GM23248 (cell line): ENCODE results near the gene GABRG3. TPM values are rescaled to one million over a fixed set of nuclear protein-coding genes. Genes with fewer than 3 reads are reported as not detected.
A peak's percentile ranks its signal among the peaks of the same experiment; 100 is the strongest.

Source experiments
- DNase-seq: peaks from one replicate; pipeline ENCODE4 v3.0.0-alpha.2; 2015
- H2AFZ ChIP-seq: fragments of 200-600 bp; sonication (generic); 2 replicates; pipeline ENCODE4 v1.6.1; 2016; ENCODE audit warnings: antibody characterized with exemption
- H3F3A ChIP-seq: fragments of 200-600 bp; sonication (generic); 2 replicates; pipeline ENCODE4 v1.6.1; 2016; ENCODE audit warnings: mild to moderate bottlenecking, antibody characterized with exemption, mixed run types; ENCODE audit not compliant: insufficient read depth
- H3K27ac ChIP-seq: fragments of 200-600 bp; sonication (generic); 2 replicates; pipeline ENCODE4 v1.5.1; 2016; ENCODE audit warnings: mild to moderate bottlenecking
- H3K27me3 ChIP-seq: fragments of 200-600 bp; sonication (generic); replicated peaks from 2 replicates; pipeline ENCODE4 v1.6.1; 2016; ENCODE audit warnings: mild to moderate bottlenecking; ENCODE audit not compliant: insufficient read depth
- H3K36me3 ChIP-seq: fragments of 200-600 bp; sonication (generic); 2 replicates; pipeline ENCODE4 v1.6.1; 2016; ENCODE audit warnings: low read depth, mild to moderate bottlenecking
- H3K4me1 ChIP-seq: fragments of 200-600 bp; sonication (generic); 2 replicates; pipeline ENCODE4 v1.6.1; 2016; ENCODE audit warnings: mild to moderate bottlenecking; ENCODE audit not compliant: insufficient read depth
- H3K4me2 ChIP-seq: fragments of 200-600 bp; sonication (generic); one replicate; pipeline ENCODE4 v1.6.1; 2016; ENCODE audit warnings: mild to moderate bottlenecking; ENCODE audit not compliant: unreplicated experiment
- H3K4me3 ChIP-seq: fragments of 200-600 bp; sonication (generic); 2 replicates; pipeline ENCODE4 v1.5.1; 2016; ENCODE audit warnings: mild to moderate bottlenecking
- H3K79me2 ChIP-seq: fragments of 200-600 bp; sonication (generic); 2 replicates; pipeline ENCODE4 v1.6.1; 2016; ENCODE audit warnings: mild to moderate bottlenecking; ENCODE audit not compliant: insufficient read depth
- H3K9ac ChIP-seq: fragments of 200-600 bp; sonication (generic); 2 replicates; pipeline ENCODE4 v1.6.1; 2016; ENCODE audit warnings: mild to moderate bottlenecking
- H3K9me2 ChIP-seq: fragments of 200-600 bp; sonication (generic); 2 replicates; pipeline ENCODE4 v1.6.1; 2016; ENCODE audit warnings: mixed run types, mild to moderate bottlenecking, moderate library complexity; ENCODE audit not compliant: insufficient read depth
- H3K9me3 ChIP-seq: fragments of 200-600 bp; sonication (generic); one replicate; pipeline ENCODE4 v1.6.1; 2017; ENCODE audit warnings: low read depth
- H4K20me1 ChIP-seq: fragments of 200-600 bp; sonication (generic); 2 replicates; pipeline ENCODE4 v1.6.0; 2016; ENCODE audit not compliant: insufficient read depth
- EZH2 ChIP-seq: fragments of 200-600 bp; sonication (generic); IDR thresholded peaks from 2 replicates; pipeline ENCODE4 v1.6.1; 2018; ENCODE audit warnings: antibody characterized with exemption, mild to moderate bottlenecking; ENCODE audit not compliant: insufficient read depth, poor library complexity, severe bottlenecking
- EZH2phosphoT487 ChIP-seq: fragments of 200-600 bp; sonication (generic); IDR thresholded peaks from 2 replicates; pipeline ENCODE4 v1.6.1; 2018; ENCODE audit warnings: antibody characterized with exemption, moderate library complexity, mild to moderate bottlenecking, low read depth; ENCODE audit not compliant: insufficient read depth
- WGBS, 2 experiments: methylation state at CpG; one replicate each; pipeline ENCODE4 v1.1.6; 2015 to 2017; ENCODE audit warnings: low lambda C conversion rate in 2 of 2, low coverage in 1 of 2; ENCODE audit errors: missing lambda C conversion rate in 2 of 2; 5-methylcytosine and 5-hydroxymethylcytosine counted together
- in situ Hi-C: fragments of 300-500 bp; cut with MboI; formaldehyde crosslinking; loops from 2 replicates; pipeline ENCODE4 v1.15.0; 2020
- polyA plus RNA-seq: library from polyadenylated mRNA; unstranded; fragments of >200 nt; fragmentation: Nextera tagmentation; extraction: Ambion mirVana; gene quantifications from 2 replicates; pipeline ENCODE4 v1.2.1, GENCODE V29; 2016
- total RNA-seq: library from RNA; depleted of rRNA; stranded (reverse); fragments of >200 nt; shearing (Covaris generic); gene quantifications from 2 replicates; pipeline ENCODE4 v1.2.3, GENCODE V29; 2014

Gene GABRG3
- total and polyA plus RNA-seq, 2 experiments from 2014 or later = not detected

- Histone ChIP-seq H3K4me2 (no peak overlapping the region), H3K36me3 (no peaks in the 10 kb centered on the region), H3K79me2 (no peaks in the 10 kb centered on the region), H3K4me3 (no peak overlapping the region), H2AFZ (no peak overlapping the region), H3K9me3 (no peaks in the 10 kb centered on the region), H3K9me2 (no peaks in the 10 kb centered on the region), H3K27ac (no peak overlapping the region), H3F3A (peaks cover 7% of the 10 kb centered on the region; the same call in 1 of the 2 replicates), H4K20me1 (no peaks in the 10 kb centered on the region), H3K9ac (no peak overlapping the region), H3K27me3 (no peaks in the 10 kb centered on the region), H3K4me1 (peaks cover 13% of the 10 kb centered on the region)
- TF ChIP-seq EZH2phosphoT487 (no peak), EZH2 (no peak)
- in situ Hi-C loops = no loop called here
- DNase-seq = peak; percentile 62
- WGBS, 2 experiments = 15 to 22% methylated on average over 8 of the region's 8 CpGs
Observed at GRCh38 chr15:27218426-27218825, 247.4 kb downstream of the GABRG3 start.

- Histone ChIP-seq H3K9ac (no peak overlapping the region), H3K79me2 (no peaks in the 10 kb centered on the region), H3K27ac (no peak overlapping the region), H2AFZ (no peak overlapping the region), H3F3A (peaks cover 7% of the 10 kb centered on the region; the same call in 1 of the 2 replicates), H3K9me2 (no peaks in the 10 kb centered on the region), H3K4me2 (no peak overlapping the region), H3K36me3 (no peaks in the 10 kb centered on the region), H3K27me3 (no peaks in the 10 kb centered on the region), H4K20me1 (no peaks in the 10 kb centered on the region), H3K4me3 (no peak overlapping the region), H3K4me1 (peaks cover 13% of the 10 kb centered on the region), H3K9me3 (no peaks in the 10 kb centered on the region)
- TF ChIP-seq EZH2 = no peak
- no peak for TF ChIP-seq EZH2phosphoT487
- DNase-seq = no peak
- 22 to 25% methylated on average over 5 of the region's 5 CpGs for WGBS, 2 experiments
- in situ Hi-C loops = no loop called here
Observed at GRCh38 chr15:27219636-27220035, 248.7 kb downstream of the GABRG3 start.

GRCh38 chr15:27220199-27220598 is 249.2 kb downstream of the GABRG3 start:
- Histone ChIP-seq H3K9me2 (no peaks in the 10 kb centered on the region), H3K9me3 (no peaks in the 10 kb centered on the region), H4K20me1 (no peaks in the 10 kb centered on the region), H3K27ac (no peak overlapping the region), H3K79me2 (no peaks in the 10 kb centered on the region), H3K9ac (no peak overlapping the region), H3K4me2 (no peak overlapping the region), H3K27me3 (no peaks in the 10 kb centered on the region), H3K4me1 (peaks cover 13% of the 10 kb centered on the region), H2AFZ (no peak overlapping the region), H3K36me3 (no peaks in the 10 kb centered on the region), H3F3A (peaks cover 7% of the 10 kb centered on the region; the same call in 1 of the 2 replicates), H3K4me3 (no peak overlapping the region)
- no peak for TF ChIP-seq EZH2
- no peak for TF ChIP-seq EZH2phosphoT487
- in situ Hi-C loops = no loop called here
- no peak for DNase-seq
- WGBS, 2 experiments = 58% methylated on average over 4 of the region's 4 CpGs

- Histone ChIP-seq H3K27me3 (no peaks in the 10 kb centered on the region), H3K27ac (peak overlapping the region; percentile 51), H3K4me3 (no peak overlapping the region), H3K9ac (no peak overlapping the region), H2AFZ (no peak overlapping the region), H3K9me3 (no peaks in the 10 kb centered on the region), H4K20me1 (no peaks in the 10 kb centered on the region), H3K4me1 (peaks cover 13% of the 10 kb centered on the region), H3K9me2 (no peaks in the 10 kb centered on the region), H3K79me2 (no peaks in the 10 kb centered on the region), H3F3A (peaks cover 7% of the 10 kb centered on the region; the same call in 1 of the 2 replicates), H3K36me3 (no peaks in the 10 kb centered on the region), H3K4me2 (no peak overlapping the region)
- peak; percentile 83 for DNase-seq
- TF ChIP-seq EZH2 = no peak
- TF ChIP-seq EZH2phosphoT487 = no peak
- in situ Hi-C loops = no loop called here
- WGBS, 2 experiments = 7 to 8% methylated on average over 4 of the region's 4 CpGs
Observed at GRCh38 chr15:27222479-27222878, 251.5 kb downstream of the GABRG3 start.

GRCh38 chr15:27223179-27223578 is 252.2 kb downstream of the GABRG3 start:
- Histone ChIP-seq H3F3A (peaks cover 7% of the 10 kb centered on the region; the same call in 1 of the 2 replicates), H3K4me2 (no peak overlapping the region), H3K9me3 (no peaks in the 10 kb centered on the region), H4K20me1 (no peaks in the 10 kb centered on the region), H3K9me2 (no peaks in the 10 kb centered on the region), H3K4me3 (no peak overlapping the region), H2AFZ (no peak overlapping the region), H3K27me3 (no peaks in the 10 kb centered on the region), H3K9ac (no peak overlapping the region), H3K79me2 (no peaks in the 10 kb centered on the region), H3K36me3 (no peaks in the 10 kb centered on the region), H3K27ac (no peak overlapping the region), H3K4me1 (peaks cover 13% of the 10 kb centered on the region)
- in situ Hi-C loops = no loop called here
- WGBS, 2 experiments = 40 to 59% methylated on average over 2 of the region's 2 CpGs
- DNase-seq = no peak
- TF ChIP-seq EZH2 (no peak), EZH2phosphoT487 (no peak)
